NCI-H1092 (cell line): ENCODE data around the gene MAP4K3.

Experiments used
- DNase-seq: peaks from one replicate; lab custom pipeline; 2025; lab: John Stamatoyannopoulos, UW

The MAP4K3 gene

GRCh38 chr2:39443009-39443408, 5.9 kb upstream of the MAP4K3 start:
- DNase-seq = no peak

- no peak for DNase-seq
Observed at GRCh38 chr2:39437522-39438296, 624 bp upstream of the MAP4K3 start.

- DNase-seq = no peak
Observed at GRCh38 chr2:39435741-39436591, 1.1 kb downstream of the MAP4K3 start.

- DNase-seq = no peak
Observed at GRCh38 chr2:39435234-39435633, 1.9 kb downstream of the MAP4K3 start.

GRCh38 chr2:39434233-39434897, 2.7 kb downstream of the MAP4K3 start:
- DNase-seq = no peak

GRCh38 chr2:39433586-39434195, 3.4 kb downstream of the MAP4K3 start:
- no peak for DNase-seq

GRCh38 chr2:39432701-39433100, 4.4 kb downstream of the MAP4K3 start:
- no peak for DNase-seq

- no peak for DNase-seq
Observed at GRCh38 chr2:39431592-39432316, 5.3 kb downstream of the MAP4K3 start.

GRCh38 chr2:39429746-39430145, 7.3 kb downstream of the MAP4K3 start:
- DNase-seq = no peak

- no peak for DNase-seq
Observed at GRCh38 chr2:39424951-39425350, 12.1 kb downstream of the MAP4K3 start.

GRCh38 chr2:39422700-39423099, 14.4 kb downstream of the MAP4K3 start:
- DNase-seq = no peak

- no peak for DNase-seq
Observed at GRCh38 chr2:39421354-39421753, 15.7 kb downstream of the MAP4K3 start.

- DNase-seq = no peak
Observed at GRCh38 chr2:39419282-39420223, 17.5 kb downstream of the MAP4K3 start.

- no peak for DNase-seq
Observed at GRCh38 chr2:39418491-39418890, 18.6 kb downstream of the MAP4K3 start.

GRCh38 chr2:39416140-39416539, 20.9 kb downstream of the MAP4K3 start:
- DNase-seq = no peak

- DNase-seq = no peak
Observed at GRCh38 chr2:39413063-39413737, 23.9 kb downstream of the MAP4K3 start.

GRCh38 chr2:39411181-39411944, 25.7 kb downstream of the MAP4K3 start:
- DNase-seq = no peak

GRCh38 chr2:39409697-39410389, 27.2 kb downstream of the MAP4K3 start:
- no peak for DNase-seq
